ENCODE results near the gene AOPEP.

AOPEP gene

DNA sequence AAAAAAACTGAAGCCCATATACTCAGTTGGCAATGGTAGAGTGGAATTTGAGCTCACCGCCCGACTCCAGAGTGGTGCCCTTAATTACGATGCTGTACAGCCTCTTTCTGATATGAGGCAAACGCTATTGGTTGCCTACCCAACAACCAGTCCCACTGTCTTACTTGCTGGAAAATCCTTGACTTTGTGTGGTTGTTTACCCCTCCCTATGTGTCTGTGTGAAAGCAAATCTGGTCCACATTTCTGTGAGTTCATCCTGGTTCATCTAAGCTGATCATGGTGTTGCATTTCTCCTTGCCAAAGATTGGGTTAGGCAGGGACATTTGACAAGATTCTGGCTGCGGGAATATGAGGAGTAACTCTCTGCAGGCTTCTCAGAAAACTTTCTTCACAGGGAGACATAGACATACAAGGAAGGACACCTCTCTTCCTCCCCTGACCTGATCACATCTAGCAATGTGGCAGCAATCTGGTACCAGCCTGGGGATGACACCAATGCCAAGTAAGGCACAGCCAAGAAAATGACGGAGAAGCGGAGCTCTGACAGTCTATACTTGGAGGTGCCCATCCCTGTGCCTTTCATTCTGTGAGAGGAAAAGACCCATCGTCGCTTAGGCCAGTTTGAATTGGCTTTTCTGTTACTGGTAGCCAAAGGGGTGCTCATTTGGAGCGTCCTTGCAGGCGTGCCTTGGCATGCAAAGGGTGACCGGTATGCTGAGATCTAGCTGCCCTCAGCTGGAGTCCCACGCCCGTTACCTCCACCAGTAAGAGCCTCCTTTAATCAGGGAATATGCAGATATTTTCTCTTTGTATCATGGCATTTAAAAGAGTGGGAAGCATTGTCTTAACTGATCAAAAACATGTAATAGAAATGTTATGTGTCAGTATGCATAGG lies 124.3 kb downstream of the AOPEP start:
- Histone ChIP-seq H3K4me1 (ENCODE audit: control insufficient read depth, insufficient read depth, low read length) (no peaks in the 10 kb centered on the region), H3K9me3 (ENCODE audit: control insufficient read depth, insufficient read depth, low read depth, low read length) (no peaks in the 10 kb centered on the region), H3K27ac (ENCODE audit: extremely low read depth, low read depth, low read length) (no peak overlapping the region), H3K4me3 (ENCODE audit: low read depth, low read length) (no peak overlapping the region), H3K36me3 (ENCODE audit: control insufficient read depth in 2 of 2, insufficient read depth in 1 of 2, low read length in 2 of 2) (no peaks in the 10 kb centered on the region)
- ChIA-PET CTCF (interaction anchor here (0.6 to 1.0 kb wide), 2 partner anchors 11 to 315 kb away, joined by 3 read pairs; no protein-coding TSS in a partner anchor), POLR2A (no interaction called here)
- TF ChIP-seq ZNF558 (tag by site-specific recombination; IDR thresholded peaks at IDR 0.05) = no peak
- no peak for TF ChIP-seq ZNF670 (tag by site-specific recombination; IDR thresholded peaks at IDR 0.05; ENCODE audit: low read depth)
- TF ChIP-seq KLF9 (tag by site-specific recombination; IDR thresholded peaks at IDR 0.05; ENCODE audit: low read depth) = no peak
- TF ChIP-seq, protein P1, sequence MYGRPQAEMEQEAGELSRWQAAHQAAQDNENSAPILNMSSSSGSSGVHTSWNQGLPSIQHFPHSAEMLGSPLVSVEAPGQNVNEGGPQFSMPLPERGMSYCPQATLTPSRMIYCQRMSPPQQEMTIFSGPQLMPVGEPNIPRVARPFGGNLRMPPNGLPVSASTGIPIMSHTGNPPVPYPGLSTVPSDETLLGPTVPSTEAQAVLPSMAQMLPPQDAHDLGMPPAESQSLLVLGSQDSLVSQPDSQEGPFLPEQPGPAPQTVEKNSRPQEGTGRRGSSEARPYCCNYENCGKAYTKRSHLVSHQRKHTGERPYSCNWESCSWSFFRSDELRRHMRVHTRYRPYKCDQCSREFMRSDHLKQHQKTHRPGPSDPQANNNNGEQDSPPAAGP (tag by site-specific recombination; IDR thresholded peaks at IDR 0.05) = no peak
- no peak for TF ChIP-seq ZNF549 (tag by site-specific recombination; IDR thresholded peaks at IDR 0.05)
- TF ChIP-seq, protein P2, sequence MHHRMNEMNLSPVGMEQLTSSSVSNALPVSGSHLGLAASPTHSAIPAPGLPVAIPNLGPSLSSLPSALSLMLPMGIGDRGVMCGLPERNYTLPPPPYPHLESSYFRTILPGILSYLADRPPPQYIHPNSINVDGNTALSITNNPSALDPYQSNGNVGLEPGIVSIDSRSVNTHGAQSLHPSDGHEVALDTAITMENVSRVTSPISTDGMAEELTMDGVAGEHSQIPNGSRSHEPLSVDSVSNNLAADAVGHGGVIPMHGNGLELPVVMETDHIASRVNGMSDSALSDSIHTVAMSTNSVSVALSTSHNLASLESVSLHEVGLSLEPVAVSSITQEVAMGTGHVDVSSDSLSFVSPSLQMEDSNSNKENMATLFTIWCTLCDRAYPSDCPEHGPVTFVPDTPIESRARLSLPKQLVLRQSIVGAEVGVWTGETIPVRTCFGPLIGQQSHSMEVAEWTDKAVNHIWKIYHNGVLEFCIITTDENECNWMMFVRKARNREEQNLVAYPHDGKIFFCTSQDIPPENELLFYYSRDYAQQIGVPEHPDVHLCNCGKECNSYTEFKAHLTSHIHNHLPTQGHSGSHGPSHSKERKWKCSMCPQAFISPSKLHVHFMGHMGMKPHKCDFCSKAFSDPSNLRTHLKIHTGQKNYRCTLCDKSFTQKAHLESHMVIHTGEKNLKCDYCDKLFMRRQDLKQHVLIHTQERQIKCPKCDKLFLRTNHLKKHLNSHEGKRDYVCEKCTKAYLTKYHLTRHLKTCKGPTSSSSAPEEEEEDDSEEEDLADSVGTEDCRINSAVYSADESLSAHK (tag by site-specific recombination; IDR thresholded peaks at IDR 0.05) = no peak
- TF ChIP-seq SCRT1 (tag by site-specific recombination; IDR thresholded peaks at IDR 0.05; ENCODE audit: borderline replicate concordance) = no peak
- TF ChIP-seq GLIS1 (tag by site-specific recombination; IDR thresholded peaks at IDR 0.05) = no peak
- TF ChIP-seq ZNF302 (tag by site-specific recombination; IDR thresholded peaks at IDR 0.05; ENCODE audit: low read depth) = no peak
- no peak for TF ChIP-seq ZNF266 (tag by site-specific recombination; IDR thresholded peaks at IDR 0.05; ENCODE audit: low read depth)
- TF ChIP-seq ZNF610 (tag by site-specific recombination; IDR thresholded peaks at IDR 0.05; ENCODE audit: borderline replicate concordance) = no peak
- TF ChIP-seq ZNF19 (tag by site-specific recombination; IDR thresholded peaks at IDR 0.05; ENCODE audit: low read depth) = no peak
- TF ChIP-seq, protein P3, sequence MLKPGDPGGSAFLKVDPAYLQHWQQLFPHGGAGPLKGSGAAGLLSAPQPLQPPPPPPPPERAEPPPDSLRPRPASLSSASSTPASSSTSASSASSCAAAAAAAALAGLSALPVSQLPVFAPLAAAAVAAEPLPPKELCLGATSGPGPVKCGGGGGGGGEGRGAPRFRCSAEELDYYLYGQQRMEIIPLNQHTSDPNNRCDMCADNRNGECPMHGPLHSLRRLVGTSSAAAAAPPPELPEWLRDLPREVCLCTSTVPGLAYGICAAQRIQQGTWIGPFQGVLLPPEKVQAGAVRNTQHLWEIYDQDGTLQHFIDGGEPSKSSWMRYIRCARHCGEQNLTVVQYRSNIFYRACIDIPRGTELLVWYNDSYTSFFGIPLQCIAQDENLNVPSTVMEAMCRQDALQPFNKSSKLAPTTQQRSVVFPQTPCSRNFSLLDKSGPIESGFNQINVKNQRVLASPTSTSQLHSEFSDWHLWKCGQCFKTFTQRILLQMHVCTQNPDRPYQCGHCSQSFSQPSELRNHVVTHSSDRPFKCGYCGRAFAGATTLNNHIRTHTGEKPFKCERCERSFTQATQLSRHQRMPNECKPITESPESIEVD (tag by site-specific recombination; IDR thresholded peaks at IDR 0.05) = no peak
- no peak for TF ChIP-seq MYNN (tag by site-specific recombination; IDR thresholded peaks at IDR 0.05; ENCODE audit: borderline replicate concordance)
- TF ChIP-seq SCRT2 (tag by site-specific recombination; IDR thresholded peaks at IDR 0.05) = no peak
- no peak for TF ChIP-seq ZNF768 (tag by site-specific recombination; IDR thresholded peaks at IDR 0.05)
- TF ChIP-seq, protein P4, sequence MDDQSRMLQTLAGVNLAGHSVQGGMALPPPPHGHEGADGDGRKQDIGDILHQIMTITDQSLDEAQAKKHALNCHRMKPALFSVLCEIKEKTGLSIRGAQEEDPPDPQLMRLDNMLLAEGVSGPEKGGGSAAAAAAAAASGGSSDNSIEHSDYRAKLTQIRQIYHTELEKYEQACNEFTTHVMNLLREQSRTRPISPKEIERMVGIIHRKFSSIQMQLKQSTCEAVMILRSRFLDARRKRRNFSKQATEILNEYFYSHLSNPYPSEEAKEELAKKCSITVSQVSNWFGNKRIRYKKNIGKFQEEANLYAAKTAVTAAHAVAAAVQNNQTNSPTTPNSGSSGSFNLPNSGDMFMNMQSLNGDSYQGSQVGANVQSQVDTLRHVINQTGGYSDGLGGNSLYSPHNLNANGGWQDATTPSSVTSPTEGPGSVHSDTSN (CRISPR knock-in tag; IDR thresholded peaks at IDR 0.05) = no peak
- TF ChIP-seq, protein P5, sequence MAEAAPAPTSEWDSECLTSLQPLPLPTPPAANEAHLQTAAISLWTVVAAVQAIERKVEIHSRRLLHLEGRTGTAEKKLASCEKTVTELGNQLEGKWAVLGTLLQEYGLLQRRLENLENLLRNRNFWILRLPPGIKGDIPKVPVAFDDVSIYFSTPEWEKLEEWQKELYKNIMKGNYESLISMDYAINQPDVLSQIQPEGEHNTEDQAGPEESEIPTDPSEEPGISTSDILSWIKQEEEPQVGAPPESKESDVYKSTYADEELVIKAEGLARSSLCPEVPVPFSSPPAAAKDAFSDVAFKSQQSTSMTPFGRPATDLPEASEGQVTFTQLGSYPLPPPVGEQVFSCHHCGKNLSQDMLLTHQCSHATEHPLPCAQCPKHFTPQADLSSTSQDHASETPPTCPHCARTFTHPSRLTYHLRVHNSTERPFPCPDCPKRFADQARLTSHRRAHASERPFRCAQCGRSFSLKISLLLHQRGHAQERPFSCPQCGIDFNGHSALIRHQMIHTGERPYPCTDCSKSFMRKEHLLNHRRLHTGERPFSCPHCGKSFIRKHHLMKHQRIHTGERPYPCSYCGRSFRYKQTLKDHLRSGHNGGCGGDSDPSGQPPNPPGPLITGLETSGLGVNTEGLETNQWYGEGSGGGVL (tag by site-specific recombination; IDR thresholded peaks at IDR 0.05) = no peak
- no peak for TF ChIP-seq ZBTB8A (tag by site-specific recombination; IDR thresholded peaks at IDR 0.05)

All from HEK293 (cell line).